HG02798 (cell line): ENCODE measurements around the gene VKORC1.

ENCODE experiments used
- ATAC-seq: cut with Tn5 transposase; IDR thresholded peaks from one replicate; pipeline ENCODE4 v1.9.1; 2021; ENCODE audit warnings: mild to moderate bottlenecking; ENCODE audit not compliant: unreplicated experiment, poor library complexity

VKORC1 gene

DNA sequence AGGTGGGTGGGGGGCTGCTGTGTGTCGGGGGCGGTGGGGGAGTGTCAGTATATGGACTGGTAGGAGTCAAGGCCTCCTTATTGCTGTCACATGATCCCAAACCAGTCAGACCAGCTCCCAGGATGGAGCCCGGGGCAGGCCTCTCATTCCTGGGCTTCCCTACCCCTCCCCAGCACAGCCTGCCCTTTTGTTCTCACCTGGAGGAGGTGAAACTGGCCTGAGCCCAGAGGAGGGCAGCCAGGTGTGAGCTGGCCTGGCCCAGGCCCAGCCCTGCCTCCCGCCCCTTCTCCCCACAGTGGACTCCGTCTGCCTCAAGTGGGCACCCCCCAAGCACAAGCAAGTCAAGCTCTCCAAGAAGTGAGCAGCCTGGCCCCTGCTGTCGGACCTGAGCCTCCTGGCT, 36.3 kb upstream of the VKORC1 start:
- ATAC-seq, result no peak

DNA sequence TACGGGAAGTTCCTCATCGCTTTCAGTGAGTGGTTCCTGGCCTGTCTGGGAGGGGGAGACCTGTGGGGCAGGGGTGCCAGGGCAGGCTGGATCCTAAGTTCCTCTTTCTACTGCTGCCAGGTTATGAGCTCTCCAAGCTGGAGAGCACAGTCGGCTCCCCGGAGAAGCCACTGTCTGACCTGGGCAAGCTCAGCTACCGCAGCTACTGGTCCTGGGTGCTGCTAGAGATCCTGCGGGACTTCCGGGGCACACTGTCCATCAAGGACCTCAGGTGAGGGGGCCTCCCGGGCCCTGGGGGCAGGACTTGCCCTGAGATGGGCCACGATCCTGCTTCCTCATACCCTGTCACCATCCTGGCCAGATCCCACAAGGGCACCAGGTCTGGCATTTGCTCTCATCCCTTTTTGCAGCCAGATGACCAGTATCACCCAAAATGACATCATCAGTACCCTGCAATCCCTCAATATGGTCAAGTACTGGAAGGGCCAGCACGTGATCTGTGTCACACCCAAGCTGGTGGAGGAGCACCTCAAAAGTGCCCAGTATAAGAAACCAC, 35.8 kb upstream of the VKORC1 start:
- ATAC-seq, result no peak

DNA sequence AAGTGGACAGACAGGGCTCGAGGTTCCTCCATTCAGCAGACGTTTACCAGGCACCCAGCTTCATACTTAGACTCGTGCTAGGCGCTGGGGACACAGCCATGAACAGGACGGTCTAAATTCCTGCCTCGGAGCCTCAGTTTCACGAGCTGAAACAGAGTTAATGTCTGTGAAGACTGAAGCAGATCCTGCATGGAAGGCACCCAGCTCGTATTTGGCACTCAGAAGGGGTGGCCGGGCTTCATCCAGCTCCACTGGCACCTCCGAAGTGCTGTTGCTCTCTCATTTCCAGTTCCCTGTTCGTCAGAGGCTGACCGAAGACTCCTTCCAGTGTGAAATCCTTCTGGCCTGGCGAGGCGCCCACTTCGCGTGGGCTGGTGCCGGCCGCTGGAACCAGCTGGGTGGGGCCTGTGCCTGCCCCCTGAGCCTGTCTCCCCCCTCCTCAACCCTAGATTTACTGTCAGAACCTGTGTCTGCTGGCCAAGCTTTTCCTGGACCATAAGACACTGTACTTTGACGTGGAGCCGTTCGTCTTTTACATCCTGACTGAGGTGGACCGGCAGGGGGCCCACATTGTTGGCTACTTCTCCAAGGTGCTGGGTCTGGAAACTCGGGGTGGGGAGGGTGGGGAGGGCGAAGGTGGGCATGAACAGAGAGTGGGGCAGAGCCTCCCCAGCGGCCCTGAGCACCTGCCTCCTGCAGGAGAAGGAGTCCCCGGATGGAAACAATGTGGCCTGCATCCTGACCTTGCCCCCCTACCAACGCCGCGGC, 35.2 kb upstream of the VKORC1 start:
- ATAC-seq, result no peak

DNA sequence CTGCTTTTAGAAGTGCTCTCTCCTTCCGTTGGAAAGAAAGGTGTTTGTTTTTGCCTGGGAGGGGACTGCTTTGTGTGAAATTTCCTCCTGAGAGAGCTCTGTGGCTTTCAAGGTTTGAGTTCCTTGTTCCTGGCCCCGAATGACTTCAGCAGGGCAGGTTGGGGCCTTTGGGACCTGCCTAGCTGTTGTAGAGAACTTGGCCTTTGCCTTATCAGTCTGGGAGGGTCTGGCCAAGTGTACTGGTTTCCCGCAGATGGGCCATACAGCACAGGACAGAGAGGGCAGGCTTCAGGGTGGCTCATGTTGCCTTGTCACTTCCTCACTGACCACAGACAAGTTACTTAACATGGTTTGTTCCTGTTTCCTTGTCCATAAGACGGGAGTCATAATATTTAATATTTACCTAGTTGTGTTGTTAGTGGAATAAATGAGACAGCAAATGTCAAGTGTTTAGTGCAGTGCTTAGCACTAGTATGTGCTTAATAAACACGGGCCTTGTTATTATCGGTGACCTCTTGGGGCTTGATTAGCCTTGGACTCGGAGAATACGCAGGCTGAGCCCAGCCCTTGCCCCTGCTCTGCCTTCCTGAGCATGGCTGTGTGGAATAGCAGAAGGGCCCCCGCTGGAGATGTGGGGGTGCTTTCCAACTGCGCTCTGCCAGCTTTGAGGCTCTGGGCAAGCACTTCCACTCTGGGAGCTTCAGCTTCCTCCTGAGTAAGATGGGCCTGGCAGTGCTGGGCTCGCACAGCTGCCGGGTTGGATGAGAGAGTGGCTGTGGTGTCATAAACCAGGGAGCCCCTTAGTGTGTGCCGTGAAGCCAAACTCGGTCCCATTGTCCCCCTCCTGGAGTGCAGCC, 34.3 kb upstream of the VKORC1 start:
- no peak for ATAC-seq

DNA sequence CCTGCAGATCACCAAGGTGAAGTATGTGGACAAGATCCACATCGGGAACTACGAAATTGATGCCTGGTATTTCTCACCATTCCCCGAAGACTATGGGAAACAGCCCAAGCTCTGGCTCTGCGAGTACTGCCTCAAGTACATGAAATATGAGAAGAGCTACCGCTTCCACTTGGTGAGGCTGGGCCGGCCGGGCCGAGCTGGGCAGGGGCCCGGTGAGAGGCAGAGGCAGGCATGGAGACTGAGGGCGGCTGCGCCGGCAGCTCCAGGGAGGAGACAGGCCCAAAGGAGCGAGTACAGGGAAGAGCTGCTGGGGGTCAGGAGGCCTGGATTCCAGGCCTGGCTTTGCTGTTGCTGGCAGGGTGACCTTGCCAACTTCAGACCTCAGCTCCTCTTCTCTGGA, 32.6 kb upstream of the VKORC1 start:
- ATAC-seq, result no peak

DNA sequence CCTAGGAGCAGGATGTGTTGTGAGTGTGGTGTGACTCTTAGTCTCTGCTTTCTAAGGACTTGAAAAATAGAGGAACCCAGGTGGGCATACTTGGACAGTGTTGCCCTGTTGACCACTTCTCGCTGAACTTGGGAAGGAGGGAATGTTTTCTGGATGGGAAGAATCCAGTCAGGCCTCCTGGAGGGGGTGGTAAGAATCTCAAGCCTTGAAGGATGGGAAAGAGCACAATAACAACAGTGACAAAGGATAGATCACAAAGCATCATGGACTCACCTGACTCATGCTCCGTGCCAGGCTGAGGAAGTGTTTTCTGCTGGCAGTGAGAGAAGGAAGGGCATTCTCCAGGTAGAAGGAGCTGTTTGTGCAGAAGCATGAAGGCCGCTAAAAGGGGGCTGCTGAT, 31.2 kb upstream of the VKORC1 start:
- no peak for ATAC-seq

DNA sequence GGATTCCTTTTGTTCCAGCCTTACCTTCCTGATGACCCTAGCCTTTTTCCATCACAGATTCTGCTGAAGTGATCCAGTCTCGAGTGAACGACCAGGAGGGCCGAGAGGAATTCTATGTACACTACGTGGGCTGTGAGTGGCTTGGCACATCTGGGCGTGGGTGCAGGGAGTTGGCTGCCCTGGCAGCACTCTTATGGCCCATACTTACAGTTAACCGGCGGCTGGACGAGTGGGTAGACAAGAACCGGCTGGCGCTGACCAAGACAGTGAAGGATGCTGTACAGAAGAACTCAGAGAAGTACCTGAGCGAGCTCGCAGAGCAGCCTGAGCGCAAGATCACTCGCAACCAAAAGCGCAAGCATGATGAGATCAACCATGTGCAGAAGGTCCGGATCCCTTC, 25.5 kb upstream of the VKORC1 start:
- ATAC-seq, result no peak

DNA sequence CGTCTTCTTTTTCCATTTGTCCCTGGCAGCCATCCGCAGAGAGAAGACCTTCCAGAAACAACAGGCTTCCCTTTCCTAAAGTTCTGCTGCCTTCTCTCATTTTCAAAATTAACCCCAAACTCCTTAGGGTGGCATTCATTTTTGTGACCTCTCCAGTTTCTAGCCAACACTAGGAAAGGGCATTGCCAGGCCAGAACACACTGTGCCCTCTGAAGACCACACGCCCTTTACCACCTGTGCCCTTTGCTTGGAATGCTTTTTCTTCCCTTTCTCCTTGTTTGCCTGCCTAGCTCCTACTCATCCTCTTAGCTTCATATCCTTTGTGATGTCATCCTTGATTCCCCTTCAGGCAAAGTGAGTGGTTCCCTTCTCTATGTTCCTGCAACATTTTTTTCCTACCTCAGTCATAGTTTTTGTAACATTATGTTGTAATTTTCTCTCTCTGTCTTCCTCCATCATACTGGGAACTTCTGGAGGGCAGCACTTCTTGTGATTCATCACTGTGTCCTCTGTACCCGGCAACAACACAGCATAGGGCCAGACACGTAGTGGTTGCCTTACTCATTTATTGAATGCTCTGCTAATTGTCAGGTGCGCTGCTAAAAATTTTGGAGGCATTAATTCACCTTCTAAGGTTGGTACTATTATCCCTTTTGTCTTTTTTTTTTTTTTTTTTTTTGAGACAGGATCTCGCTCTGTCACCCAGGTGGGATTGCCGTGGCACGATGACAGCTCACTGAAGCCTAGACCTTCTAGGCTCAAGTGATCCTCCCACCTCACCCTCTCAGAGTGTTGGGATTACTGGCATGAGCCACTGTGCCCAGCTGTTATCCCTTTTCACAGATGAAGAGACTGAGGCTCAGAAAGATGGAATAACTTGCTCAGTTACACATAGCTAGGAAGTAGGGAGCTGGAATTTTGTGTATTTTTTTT, 23.9 kb upstream of the VKORC1 start:
- no peak for ATAC-seq

DNA sequence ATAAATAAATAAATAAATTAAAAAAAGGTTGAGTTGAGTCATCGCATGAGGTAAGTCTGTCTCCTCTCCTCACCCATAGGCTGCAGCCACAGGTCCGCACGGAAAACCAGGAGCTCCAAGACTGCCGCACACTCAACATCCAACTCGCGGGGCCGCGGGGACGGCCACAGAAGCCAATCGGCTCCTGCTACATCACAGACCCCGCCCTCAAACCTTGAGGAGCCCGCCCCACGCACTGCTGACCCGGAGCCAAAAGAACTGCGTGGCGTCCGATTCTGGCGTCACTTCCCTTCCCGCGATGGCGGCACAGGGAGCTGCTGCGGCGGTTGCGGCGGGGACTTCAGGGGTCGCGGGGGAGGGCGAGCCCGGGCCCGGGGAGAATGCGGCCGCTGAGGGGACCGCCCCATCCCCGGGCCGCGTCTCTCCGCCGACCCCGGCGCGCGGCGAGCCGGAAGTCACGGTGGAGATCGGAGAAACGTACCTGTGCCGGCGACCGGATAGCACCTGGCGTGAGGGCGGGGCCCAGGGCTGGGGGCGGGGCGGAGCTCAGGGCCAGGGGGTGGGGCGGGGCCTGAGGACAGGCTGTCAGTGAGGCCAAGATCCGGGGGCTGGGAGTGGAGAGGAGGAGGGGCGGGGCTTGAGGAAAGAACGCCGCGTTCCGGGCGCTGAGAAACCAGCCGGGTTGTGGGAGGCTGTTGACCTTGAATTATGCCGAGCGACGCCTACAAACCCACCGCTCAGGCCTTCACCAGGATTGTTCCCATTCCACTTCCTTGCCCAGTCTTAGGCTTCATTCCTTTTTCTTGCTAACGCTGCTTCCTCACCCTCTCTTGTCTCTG, 23.0 kb upstream of the VKORC1 start, which contains the start of gene KAT8:
KAT8 (plus strand) TSS at position 281 of the 839 bp plus-strand sequence; CDS start at position 299, 18 bp downstream.
- ATAC-seq, result peak; percentile 92

DNA sequence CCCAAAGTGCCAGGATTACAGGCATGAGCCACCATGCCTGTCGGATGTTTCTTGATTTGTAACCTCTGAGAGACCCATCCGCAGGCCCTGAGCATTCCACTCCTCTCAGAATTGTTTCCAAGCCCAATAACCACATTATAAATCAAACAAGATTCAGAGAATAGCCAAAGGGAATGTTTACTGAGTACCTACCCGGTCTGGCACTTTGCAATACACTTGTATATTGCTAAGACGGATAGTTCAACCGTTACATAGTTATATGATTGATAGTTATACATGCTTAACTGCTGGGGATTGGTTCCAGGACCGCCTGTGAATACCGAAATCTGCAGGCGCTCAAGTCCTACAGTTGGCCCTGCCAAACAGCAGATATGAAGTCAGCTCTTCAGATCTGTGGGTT, 19.9 kb upstream of the VKORC1 start:
- ATAC-seq, result no peak

DNA sequence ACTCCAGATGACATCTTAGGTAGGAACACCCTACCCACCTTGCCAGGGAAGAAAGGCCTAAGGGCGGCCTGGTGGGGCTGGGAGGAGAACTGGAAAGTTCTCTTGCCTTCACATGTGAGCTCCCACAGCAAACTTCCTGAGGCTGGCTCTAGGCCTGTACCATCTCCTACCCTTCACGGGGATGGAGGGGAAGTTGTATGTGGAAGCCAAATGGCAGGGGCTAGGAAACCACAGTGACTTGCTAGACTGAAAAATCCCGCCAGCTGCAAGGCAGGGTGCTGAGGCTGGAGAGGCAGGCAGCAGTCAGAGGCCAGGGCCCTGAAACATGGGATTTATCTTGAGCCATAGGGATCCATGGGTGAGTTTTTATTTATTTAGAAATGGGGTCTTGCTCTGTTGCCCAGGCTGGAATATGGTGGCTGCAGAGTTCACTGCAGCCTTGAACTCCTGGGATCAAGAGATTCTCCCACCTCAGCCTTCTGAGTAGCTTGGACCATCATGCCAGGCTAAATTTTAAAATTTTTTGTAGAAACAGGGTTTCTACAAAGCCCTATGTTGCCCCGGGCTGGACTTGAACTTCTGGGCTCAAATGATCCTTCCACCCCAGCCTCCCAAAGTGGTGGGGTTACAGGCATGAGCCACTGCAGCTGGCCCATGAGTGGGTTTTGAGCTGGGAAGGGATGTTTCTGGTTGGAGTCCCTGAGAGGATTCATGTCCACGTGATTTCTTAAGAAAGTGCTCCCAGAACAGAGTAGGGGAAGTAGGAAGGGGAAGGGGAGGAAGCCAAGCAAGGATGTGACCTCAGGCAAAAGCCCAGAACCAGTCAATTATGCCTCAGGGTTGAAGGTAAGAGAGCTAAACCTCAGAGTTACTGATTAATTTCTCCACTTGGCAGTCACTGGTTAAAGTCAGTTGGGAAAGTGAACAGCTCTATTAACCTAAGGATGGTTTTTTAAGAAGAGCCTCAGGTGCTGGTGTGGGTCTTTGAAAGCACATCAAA, 18.8 kb upstream of the VKORC1 start:
- ATAC-seq, result no peak

DNA sequence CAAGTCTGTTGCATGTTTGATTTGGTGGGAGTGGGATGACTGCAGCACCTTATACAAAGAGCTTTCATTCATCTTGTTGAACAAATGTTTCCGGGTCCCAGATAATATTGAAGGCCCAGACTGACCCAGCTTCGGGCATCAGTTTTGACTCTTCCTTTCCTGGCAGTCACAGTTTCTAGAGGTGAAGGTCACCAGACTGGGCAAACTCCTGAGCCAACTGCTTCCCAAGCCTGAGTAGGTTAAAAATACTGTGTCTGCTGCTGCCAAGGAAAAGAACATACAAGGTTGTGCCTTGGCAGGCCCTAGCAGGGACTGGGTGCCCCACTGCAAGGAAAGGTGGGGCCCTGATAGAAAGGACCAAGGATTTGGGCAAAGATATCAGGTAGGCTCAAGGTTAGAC, 18.1 kb upstream of the VKORC1 start:
- no peak for ATAC-seq

DNA sequence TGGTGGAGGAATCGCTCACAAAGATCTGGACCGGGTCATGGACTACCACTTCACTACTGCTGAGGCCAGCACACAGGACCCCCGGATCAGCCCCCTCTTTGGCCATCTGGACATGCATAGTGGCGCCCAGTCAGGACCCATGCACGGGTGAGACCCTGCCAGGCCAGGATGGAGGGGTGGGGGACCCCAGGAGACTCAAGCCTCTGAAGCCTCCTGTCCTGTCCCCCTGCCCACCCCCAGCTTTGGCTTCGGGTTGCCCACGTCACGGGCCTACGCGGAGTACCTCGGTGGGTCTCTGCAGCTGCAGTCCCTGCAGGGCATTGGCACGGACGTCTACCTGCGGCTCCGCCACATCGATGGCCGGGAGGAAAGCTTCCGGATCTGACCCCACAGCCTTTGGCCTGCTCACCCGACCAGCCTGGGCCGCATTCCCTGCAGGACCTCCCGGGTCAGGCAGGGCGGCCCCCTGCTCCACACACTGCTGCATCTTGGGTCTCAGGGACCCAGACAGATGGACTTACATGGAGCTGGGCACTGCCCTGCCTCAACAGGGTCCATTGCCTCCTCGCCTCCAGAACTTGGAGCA, 17.4 kb upstream of the VKORC1 start:
- no peak for ATAC-seq

DNA sequence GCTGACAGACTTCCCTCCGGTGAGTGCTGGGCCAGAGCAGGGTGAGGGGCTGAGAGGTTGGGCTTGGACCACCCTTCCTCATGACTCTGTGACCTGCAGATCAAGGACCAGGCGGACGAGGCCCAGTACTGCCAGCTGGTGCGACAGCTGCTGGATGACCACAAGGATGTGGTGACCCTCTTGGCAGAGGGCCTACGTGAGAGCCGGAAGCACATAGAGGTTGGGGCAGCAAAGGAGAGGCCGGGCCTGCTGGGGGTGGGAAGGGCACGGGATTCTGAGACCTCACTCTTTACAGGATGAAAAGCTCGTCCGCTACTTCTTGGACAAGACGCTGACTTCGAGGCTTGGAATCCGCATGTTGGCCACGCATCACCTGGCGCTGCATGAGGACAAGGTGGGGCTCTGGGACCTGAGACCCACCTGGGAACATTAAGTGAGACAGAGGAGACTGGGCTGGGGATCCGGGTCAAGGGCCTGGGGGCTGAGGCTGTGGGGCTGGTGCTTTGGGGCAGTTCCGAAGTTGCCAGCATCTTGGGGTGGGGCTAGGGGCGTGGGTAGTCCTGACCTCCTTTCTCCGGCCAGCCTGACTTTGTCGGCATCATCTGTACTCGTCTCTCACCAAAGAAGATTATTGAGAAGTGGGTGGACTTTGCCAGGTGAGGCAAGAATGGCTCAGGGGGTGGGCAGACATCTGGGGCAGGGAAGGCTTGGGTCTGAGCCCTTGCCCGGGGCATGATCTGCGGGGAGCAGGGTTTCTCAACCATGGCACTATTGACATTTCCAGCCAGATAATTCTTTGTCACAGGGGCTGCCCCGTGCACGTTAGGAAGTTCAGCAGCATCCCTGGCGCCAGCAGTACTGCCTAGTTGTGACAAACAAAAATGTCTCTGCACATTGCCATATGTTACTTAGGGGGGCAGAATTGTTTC, 15.8 kb upstream of the VKORC1 start:
- no peak for ATAC-seq

DNA sequence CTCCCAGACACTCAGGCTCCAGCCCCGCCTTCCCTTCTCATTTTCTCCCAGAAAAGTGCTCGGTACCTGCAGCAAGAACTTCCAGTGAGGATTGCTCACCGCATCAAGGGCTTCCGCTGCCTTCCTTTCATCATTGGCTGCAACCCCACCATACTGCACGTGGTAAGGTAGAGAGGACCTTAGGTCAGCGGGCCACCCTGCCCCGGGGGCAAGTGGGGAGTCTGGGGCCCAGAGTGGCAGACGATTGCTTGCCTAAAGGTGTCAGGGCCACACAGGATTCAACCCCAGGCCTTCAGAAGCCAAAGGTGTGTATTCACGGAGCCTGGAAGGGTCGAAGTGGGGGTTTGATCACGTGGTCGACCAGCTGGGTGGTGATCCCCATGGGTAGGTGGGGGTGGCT, 15.0 kb upstream of the VKORC1 start:
- ATAC-seq, result no peak

DNA sequence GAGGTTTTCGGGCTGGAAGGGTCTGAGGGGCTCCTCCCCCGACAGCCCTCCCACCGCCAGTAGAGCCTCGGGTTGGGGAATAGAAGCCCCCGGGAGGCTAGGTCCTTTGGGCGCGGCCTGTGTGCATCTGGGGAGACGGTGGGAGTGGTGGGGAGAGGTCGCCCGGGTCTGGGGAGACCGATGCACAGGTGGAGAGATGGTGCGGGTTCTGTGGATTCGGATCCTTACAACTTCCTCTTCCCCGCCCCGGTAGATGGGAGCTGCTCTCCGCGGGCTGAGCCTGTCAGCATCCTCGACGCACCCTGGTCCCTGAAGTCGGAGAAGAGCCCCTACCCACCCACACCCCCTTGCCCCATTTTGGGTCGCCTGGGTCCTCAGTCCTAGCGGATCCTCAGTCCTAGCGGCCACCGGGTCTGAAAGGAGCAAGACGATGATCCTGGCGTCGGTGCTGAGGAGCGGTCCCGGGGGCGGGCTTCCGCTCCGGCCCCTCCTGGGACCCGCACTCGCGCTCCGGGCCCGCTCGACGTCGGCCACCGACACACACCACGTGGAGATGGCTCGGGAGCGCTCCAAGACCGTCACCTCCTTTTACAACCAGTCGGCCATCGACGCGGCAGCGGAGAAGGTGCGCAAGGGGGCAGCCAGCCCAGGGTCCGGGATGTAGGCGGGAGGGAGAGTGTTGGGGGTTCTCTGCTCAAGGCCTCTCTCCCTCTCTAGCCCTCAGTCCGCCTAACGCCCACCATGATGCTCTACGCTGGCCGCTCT, 14.4 kb upstream of the VKORC1 start:
- no peak for ATAC-seq
